ENCODE data around the gene PROM1. TPM values are rescaled to one million over a fixed set of nuclear protein-coding genes. Genes with fewer than 3 reads are reported as not detected.

Gene PROM1
- total RNA-seq, 4 donors from 2014 or later = 3.4 to 9.0 (median 5.0) TPM

GRCh38 chr4:16092682-16093319, 9.0 kb upstream of the PROM1 start:
- no peak overlapping the region for H3K27ac ChIP-seq
- H3K4me3 ChIP-seq = no peak overlapping the region
- H3K36me3 ChIP-seq = no peaks in the 10 kb centered on the region
- WGBS = 88% methylated on average over 4 of the region's 4 CpGs
- H3K27me3 ChIP-seq = peaks cover 11% of the 10 kb centered on the region
- TF ChIP-seq POLR2AphosphoS5 (IDR thresholded peaks at IDR 0.05) = no peak
- no peak for TF ChIP-seq POLR2A (IDR thresholded peaks at IDR 0.05)
- TF ChIP-seq EP300 (IDR thresholded peaks at IDR 0.05) = no peak
- TF ChIP-seq CTCF (IDR thresholded peaks at IDR 0.05) = no peak
- no peaks in the 10 kb centered on the region for H3K4me1 ChIP-seq
- DNase-seq (ENCODE audit: low spot score in 2 of 2) = no peak
- no peaks in the 10 kb centered on the region for H3K9me3 ChIP-seq

DNA sequence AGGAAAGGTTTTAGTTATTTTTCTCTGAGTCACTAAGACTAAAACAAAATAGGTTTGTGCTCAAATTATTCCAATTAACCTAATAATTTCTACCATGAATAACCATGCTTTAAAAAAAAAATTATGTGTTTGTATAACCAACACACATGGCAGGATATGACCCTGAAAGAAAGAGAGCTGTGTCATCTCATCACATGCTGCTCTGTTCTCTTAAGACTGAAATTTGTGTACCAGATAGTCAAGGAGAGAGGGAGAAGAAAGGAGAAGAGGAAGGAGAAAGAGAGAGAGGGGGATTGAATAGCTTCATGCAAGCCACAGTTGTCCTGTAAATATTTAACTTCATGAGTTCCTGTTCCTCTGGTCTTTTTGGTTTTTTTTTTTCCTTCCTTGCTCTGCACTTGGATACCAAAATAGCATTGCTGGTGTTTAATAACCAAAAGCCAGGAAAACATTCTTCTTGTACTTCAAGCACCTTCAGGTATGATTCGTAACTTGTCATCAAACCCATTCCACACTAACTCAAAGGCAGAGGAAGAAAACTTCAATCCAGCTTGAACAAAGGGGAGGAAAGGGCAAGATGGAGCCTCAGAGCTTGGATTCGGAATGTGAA, 6.4 kb upstream of the PROM1 start:
- WGBS = 62% methylated on average over 2 of the region's 2 CpGs
- DNase-seq (ENCODE audit: low spot score in 2 of 2) = no peak
- no peaks in the 10 kb centered on the region for H3K9me3 ChIP-seq
- H3K27ac ChIP-seq = no peak overlapping the region
- no peaks in the 10 kb centered on the region for H3K36me3 ChIP-seq
- no peak overlapping the region for H3K4me3 ChIP-seq
- H3K27me3 ChIP-seq = peaks cover 32% of the 10 kb centered on the region
- no peaks in the 10 kb centered on the region for H3K4me1 ChIP-seq
- TF ChIP-seq EP300 (IDR thresholded peaks at IDR 0.05) = no peak
- no peak for TF ChIP-seq POLR2AphosphoS5 (IDR thresholded peaks at IDR 0.05)
- TF ChIP-seq CTCF (IDR thresholded peaks at IDR 0.05) = no peak
- TF ChIP-seq POLR2A (IDR thresholded peaks at IDR 0.05) = no peak

GRCh38 chr4:16089156-16089555, 5.3 kb upstream of the PROM1 start:
- TF ChIP-seq CTCF (IDR thresholded peaks at IDR 0.05) (no peak), EP300 (IDR thresholded peaks at IDR 0.05) (no peak), POLR2A (IDR thresholded peaks at IDR 0.05) (no peak), POLR2AphosphoS5 (IDR thresholded peaks at IDR 0.05) (no peak)
- Histone ChIP-seq H3K4me1 (no peaks in the 10 kb centered on the region), H3K4me3 (no peak overlapping the region), H3K27me3 (peaks cover 40% of the 10 kb centered on the region), H3K36me3 (no peaks in the 10 kb centered on the region), H3K27ac (no peak overlapping the region), H3K9me3 (no peaks in the 10 kb centered on the region)
- 94% methylated on average over 3 of the region's 3 CpGs for WGBS
- DNase-seq (ENCODE audit: low spot score in 2 of 2) = no peak

- H3K4me1 ChIP-seq = peaks cover 2% of the 10 kb centered on the region
- 91% methylated on average over 2 of the region's 2 CpGs for WGBS
- TF ChIP-seq CTCF (IDR thresholded peaks at IDR 0.05) (no peak), POLR2A (IDR thresholded peaks at IDR 0.05) (no peak), POLR2AphosphoS5 (IDR thresholded peaks at IDR 0.05) (no peak), EP300 (IDR thresholded peaks at IDR 0.05) (no peak)
- no peak overlapping the region for H3K4me3 ChIP-seq
- no peaks in the 10 kb centered on the region for H3K9me3 ChIP-seq
- DNase-seq (ENCODE audit: low spot score in 2 of 2) = no peak
- peaks cover 44% of the 10 kb centered on the region for H3K27me3 ChIP-seq
- no peak overlapping the region for H3K27ac ChIP-seq
- no peaks in the 10 kb centered on the region for H3K36me3 ChIP-seq
Observed at GRCh38 chr4:16088601-16089000, 4.8 kb upstream of the PROM1 start.

GRCh38 chr4:16085822-16086221, 2.0 kb upstream of the PROM1 start:
- Histone ChIP-seq H3K4me3 (no peak overlapping the region), H3K27ac (no peak overlapping the region), H3K36me3 (no peaks in the 10 kb centered on the region), H3K4me1 (peaks cover 24% of the 10 kb centered on the region), H3K27me3 (peaks cover 58% of the 10 kb centered on the region), H3K9me3 (no peaks in the 10 kb centered on the region)
- TF ChIP-seq EP300 (IDR thresholded peaks at IDR 0.05) = no peak
- TF ChIP-seq POLR2AphosphoS5 (IDR thresholded peaks at IDR 0.05) = no peak
- no peak for TF ChIP-seq POLR2A (IDR thresholded peaks at IDR 0.05)
- no peak for TF ChIP-seq CTCF (IDR thresholded peaks at IDR 0.05)
- DNase-seq (ENCODE audit: low spot score in 2 of 2) = no peak
- WGBS = 85% methylated on average over 2 of the region's 2 CpGs
